Coronary artery (tissue), 2 donors: ENCODE results near the gene SDHC.

Experiments
- DNase-seq: peaks from one replicate; pipeline ENCODE4 v3.0.0-alpha.2; 2017; ENCODE audit warnings: low spot score
- H3K27ac ChIP-seq, 2 donors: fragments of 200-600 bp; sonication (generic); one replicate each; pipeline ENCODE4 v1.5.1; 2016 to 2019
- H3K4me3 ChIP-seq: fragments of 200-600 bp; sonication (generic); 2 replicates; pipeline ENCODE4 v1.5.1; 2016; ENCODE audit warnings: mild to moderate bottlenecking, moderate library complexity
- TF ChIP-seq, protein P1 (sequence below): fragments of 200-600 bp; sonication (generic); IDR thresholded peaks from one replicate; pipeline ENCODE4 v1.5.1; 2019; ENCODE audit warnings: antibody characterized with exemption

Gene SDHC

DNA sequence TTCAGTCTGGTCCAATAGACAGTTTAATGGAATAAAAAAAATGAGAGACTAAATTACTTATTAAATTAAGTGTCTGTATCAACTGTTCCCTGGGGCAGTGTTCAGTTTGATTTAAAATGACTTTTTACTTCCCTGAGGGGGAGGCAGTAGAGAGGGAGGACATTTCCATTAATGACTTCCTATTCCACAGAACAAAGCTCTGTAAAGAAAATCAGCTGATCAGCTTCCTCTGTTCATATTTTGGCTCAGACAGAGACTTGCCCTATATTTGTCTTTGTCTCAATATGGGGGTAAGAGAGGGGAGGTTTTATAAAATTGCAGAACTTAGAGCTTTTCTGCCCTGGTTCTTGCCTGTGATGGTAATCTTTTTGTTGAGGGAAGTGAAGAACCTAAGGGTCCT is 45.1 kb downstream of the SDHC start:
- H3K27ac ChIP-seq = peak overlapping the region in 1 of 2 donors; percentile 61
- TF ChIP-seq, protein P1, sequence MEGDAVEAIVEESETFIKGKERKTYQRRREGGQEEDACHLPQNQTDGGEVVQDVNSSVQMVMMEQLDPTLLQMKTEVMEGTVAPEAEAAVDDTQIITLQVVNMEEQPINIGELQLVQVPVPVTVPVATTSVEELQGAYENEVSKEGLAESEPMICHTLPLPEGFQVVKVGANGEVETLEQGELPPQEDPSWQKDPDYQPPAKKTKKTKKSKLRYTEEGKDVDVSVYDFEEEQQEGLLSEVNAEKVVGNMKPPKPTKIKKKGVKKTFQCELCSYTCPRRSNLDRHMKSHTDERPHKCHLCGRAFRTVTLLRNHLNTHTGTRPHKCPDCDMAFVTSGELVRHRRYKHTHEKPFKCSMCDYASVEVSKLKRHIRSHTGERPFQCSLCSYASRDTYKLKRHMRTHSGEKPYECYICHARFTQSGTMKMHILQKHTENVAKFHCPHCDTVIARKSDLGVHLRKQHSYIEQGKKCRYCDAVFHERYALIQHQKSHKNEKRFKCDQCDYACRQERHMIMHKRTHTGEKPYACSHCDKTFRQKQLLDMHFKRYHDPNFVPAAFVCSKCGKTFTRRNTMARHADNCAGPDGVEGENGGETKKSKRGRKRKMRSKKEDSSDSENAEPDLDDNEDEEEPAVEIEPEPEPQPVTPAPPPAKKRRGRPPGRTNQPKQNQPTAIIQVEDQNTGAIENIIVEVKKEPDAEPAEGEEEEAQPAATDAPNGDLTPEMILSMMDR = no peak

DNA sequence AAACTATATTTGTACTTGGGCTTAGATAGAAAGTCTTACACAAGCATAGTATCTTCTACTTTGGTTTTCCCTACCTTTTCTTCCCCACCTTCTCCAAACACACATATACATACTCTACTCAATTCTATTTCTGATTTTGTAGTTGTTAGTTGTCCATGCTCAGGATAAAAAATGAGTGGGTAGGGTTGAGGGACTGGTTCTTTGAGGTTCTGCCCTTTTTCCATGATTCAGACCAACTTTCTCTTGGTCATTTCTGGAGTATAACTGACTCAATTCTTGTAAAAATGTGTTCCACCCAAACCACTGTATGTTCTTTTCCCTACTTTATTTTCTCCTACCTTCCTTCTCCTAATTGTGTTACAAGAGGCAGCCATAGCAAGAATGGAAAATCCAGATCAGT is 50.2 kb downstream of the SDHC start:
- TF ChIP-seq, protein P1 = no peak
- DNase-seq = no peak
- H3K4me3 ChIP-seq = no peak overlapping the region
- H3K27ac ChIP-seq = no peak overlapping the region

More for the DNA sequence above, 45.1 kb downstream of the SDHC start:
- DNase-seq = no peak
- H3K4me3 ChIP-seq = no peak overlapping the region

DNA sequence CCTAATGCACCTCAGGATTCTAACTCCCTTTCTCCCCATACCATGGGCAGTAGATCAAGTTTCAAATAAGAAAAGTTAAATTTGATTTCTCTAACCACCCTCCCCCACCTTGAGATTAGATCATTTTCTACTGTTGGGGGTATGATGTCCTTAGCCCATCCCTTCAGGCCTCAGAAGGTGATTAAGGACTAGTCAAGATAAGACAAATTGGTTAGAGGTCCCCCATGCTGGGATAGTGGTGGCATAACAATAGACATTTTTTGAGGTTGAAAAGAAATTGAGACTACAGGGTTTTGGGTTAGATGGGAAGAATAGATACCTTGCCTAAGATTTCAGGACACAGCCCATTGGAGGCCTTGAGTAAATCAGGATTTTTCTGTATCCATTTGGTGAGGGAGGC is 51.0 kb downstream of the SDHC start:
- DNase-seq = no peak
- TF ChIP-seq, protein P1 = no peak
- Histone ChIP-seq H3K27ac (no peak overlapping the region), H3K4me3 (no peak overlapping the region)

DNA sequence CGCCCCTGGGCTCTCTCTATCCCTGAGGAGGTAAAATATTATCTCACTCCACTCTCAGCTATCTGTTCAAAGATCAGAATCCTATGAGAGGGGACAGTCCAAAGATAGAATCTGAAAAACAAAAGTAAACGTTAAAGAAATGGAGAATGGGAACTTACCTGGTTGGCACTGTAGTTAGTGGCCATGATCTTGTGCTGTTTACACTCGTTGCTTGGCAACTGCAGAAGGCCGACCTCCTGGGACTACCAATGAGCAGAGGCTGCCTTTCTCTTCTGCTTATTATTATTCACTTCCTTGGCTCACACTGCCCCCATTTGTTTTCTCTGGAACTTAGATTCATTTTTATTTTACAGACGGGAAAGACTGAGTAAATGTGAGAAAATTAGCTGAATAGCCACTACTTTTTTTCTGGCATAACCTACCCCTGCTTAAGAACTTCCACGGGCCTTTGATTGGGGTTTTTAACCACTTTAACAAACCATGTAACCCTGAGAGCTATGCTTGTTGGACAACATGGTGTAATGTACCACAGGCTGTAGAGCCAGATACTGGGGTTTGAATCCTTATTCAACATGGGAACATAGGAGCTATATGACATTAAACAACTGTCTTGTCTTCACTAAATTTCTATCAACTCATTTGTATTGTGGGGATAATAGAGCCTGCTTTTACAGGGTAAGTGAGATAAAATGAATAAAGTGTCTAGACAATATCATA is 53.7 kb downstream of the SDHC start, which contains the start of gene CFAP126:
TSS of gene CFAP126 (minus strand) at position 193 of the 717 bp plus-strand sequence. CDS start at position 185, 8 bp downstream.
- DNase-seq = peak; percentile 75
- H3K27ac ChIP-seq = peak within 1 kb of the TSS; percentile 52 to 74
- TF ChIP-seq, protein P1 = no peak
- H3K4me3 ChIP-seq = no peak within 1 kb of the TSS

DNA sequence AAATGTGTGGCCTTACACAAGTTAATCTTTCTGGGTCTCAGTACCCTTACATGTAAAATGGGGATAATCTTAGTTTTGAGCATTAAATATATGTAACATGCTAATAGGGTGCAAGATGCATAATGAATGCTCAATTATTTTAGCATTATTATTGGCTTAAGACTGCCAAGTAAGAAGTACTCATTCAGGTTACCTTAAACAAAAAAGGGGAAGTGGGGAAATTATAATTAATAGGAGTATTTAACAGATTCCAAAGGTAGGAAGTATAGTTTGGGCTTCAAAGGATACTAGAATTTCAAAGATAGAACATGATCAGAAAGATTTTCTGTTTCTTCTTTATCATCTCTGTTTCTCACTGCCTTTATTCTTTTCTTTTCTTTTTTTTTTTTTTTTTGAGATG is 59.3 kb downstream of the SDHC start:
- no peak for DNase-seq
- TF ChIP-seq, protein P1 = no peak

DNA sequence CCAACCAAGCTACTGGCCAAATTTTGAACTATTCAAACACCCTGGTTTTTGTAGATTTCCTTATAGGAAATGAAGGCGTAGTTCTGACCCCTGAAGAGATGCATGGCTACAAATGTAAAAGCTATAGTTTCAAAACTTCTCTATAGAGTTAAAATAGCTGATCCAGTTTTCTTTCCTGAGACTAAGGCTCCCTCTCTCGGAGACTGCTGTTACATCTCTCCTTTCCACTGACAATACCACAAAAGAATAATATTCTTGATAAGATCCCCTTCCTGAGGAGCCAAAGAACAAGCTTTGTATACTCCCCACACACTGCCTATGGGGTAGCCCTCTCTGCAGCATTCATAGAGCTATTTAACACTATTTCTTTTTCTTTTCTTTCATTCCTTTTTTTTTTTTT is 60.2 kb downstream of the SDHC start:
- no peak overlapping the region for H3K27ac ChIP-seq
- TF ChIP-seq, protein P1 = no peak
- no peak overlapping the region for H3K4me3 ChIP-seq
- DNase-seq = no peak

More for the DNA sequence above, 59.3 kb downstream of the SDHC start:
- H3K27ac ChIP-seq = no peak overlapping the region
- no peak overlapping the region for H3K4me3 ChIP-seq

DNA sequence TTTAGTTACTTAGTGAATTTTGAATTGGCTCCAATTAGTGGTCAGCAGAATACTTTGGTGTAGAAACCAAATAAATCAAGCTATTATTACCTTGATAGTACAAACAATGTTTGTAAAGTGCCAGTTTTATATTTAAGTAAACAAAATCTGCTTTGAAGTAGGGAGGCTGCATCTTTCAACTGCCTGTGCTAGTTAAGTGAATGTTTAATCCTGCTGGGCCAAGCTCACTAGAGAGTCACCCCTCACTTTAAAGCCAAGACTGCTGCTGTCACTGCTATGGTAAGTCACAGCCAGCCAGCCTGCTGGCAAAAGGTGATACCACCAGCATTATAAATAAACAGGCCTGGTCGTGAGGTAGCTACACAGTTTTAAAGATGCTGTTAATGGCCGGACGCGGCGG is 63.8 kb downstream of the SDHC start:
- TF ChIP-seq, protein P1 = no peak

More for the DNA sequence above, 63.8 kb downstream of the SDHC start:
- no peak for DNase-seq
- Histone ChIP-seq H3K4me3 (no peak overlapping the region), H3K27ac (no peak overlapping the region)
